Pancreas (tissue), 10 donors: Measurements from ENCODE around the gene BRSK2. TPM values are rescaled to one million over a fixed set of nuclear protein-coding genes. Genes with fewer than 3 reads are reported as not detected.

Experiments used
- ATAC-seq, 4 donors: fragments of 200-7000 bp; cut with Tn5 transposase; one replicate each; pipeline versions ENCODE4 v1.8.0 to v1.9.1; 2020; ENCODE audit warnings: mild to moderate bottlenecking in 4 of 4, moderate library complexity in 4 of 4
- DNase-seq, 6 donors: peaks; one replicate each; pipeline ENCODE4 v3.0.0-alpha.2; 2020
- FAIRE-seq: peaks from 2 replicates; lab custom pipeline; 2012; peaks lifted over from hg19 to GRCh38; lab: Jason Lieb, UNC
- H3K27ac ChIP-seq, 4 donors: fragments of 200-600 bp; sonication (generic); 1 replicate in 3 of 4; 2 replicates in 1 of 4; pipeline versions ENCODE4 v1.5.0 to v1.8.0; 2020
- H3K27me3 ChIP-seq, 4 donors: fragments of 200-600 bp; one replicate each; pipeline ENCODE4 v1.8.0; 2021
- H3K36me3 ChIP-seq, 3 donors: fragments of 200-600 bp; sonication (generic) in 1 of 3; one replicate each; pipeline versions ENCODE4 v1.5.0 to v1.8.0; 2020 to 2021
- H3K4me1 ChIP-seq, 3 donors: fragments of 200-600 bp; one replicate each; pipeline ENCODE4 v1.8.0; 2021
- H3K4me3 ChIP-seq, 4 donors: fragments of 200-600 bp; sonication (generic) in 2 of 4; one replicate each; pipeline versions ENCODE4 v1.5.0 to v1.8.0; 2020 to 2021
- H3K9me3 ChIP-seq, 4 donors: fragments of 200-600 bp; one replicate each; pipeline ENCODE4 v1.8.0; 2021
- WGBS, 2 donors: extraction: QIAGEN DNeasy Blood & Tissue Kit; methylation state at CpG; one replicate each; pipeline ENCODE4 v1.1.7; 2013; 5-methylcytosine and 5-hydroxymethylcytosine counted together
- intact Hi-C, 3 donors: fragments of 100-400 bp; cut with DNase I; formaldehyde crosslinking; loops; one replicate each; pipeline versions ENCODE4 v1.11.1 to v1.14.2; 2022
- polyA plus RNA-seq, 2 donors: library from polyadenylated mRNA; stranded (reverse); fragments of 200-250 nt; gene quantifications; one replicate each; pipeline ENCODE4 v1.2.3, GENCODE V29; 2013
- total RNA-seq, 6 donors: library from RNA; stranded (reverse); fragmentation: NEBNext Ultra II Directional in 4 of 6; extraction: Animal tissue kit (Norgen Biotek cat#: 25700) in 4 of 6; gene quantifications; one replicate each; pipeline versions ENCODE4 v1.2.1 to v1.2.4, GENCODE V29; 2021 to 2023
- TF ChIP-seq, protein P1 (sequence below), 4 donors: fragments of 200-600 bp; sonication (generic) in 3 of 4; IDR thresholded peaks; one replicate each; pipeline versions ENCODE4 v1.5.0 to v1.8.0; 2021; ENCODE audit warnings: antibody characterized with exemption in 4 of 4
- donor health status: healthy with polysubstance abuse.
- donor health status: DM: no; HTN: no; CAD: no; lungs with moderate emphysema.
- donor health status: DM: no; HTN: no; CAD: no.
- donor health status: control.
- donor health status: control.
- donor health status: Bipolar disorder and iron deficiency.
- donor health status: DM: yes; HTN: yes; CAD: no.
- donor health status: DM: no; HTN: no; CAD: no.
- donor health status: DM: no; HTN: no; CAD: no.
- donor health status: DM: yes; HTN: yes; CAD: no.

The BRSK2 gene
- total and polyA plus RNA-seq, 8 donors = 44.2 to 215 (median 70.9) TPM

DNA sequence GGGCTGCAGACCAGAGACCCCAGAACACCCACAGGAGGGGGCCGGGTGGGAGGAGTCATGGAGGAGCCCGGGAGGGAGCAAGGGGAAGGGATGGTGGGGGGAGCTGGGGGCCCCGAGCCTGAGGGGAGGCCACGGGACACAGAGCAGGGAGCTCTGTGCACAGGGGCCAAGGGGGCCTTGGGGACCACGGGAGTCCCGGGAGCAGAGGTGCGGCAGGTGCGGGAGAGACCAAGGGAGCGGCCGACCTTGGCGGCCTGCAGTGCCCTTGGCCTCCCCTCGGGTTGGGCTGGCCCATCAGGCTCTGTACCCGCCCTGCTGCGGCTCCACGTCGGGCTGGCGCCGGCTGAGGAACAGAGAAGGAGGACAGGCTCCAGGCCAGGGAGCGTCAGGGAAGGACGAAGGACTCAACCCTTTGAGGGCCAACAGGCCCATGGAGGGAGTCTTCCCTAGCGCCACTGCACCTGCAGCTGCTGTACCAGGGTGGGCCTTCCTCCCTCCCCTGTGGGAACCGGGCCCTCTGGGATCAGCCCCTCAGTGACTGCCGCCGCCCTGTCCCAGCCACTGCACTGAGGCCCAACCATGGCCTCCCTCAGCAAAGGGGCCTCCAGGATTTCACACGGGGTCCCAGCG, 17.8 kb upstream of the BRSK2 start:
- no peaks in the 10 kb centered on the region for H3K4me1 ChIP-seq
- H3K27me3 ChIP-seq = no peaks in the 10 kb centered on the region
- H3K36me3 ChIP-seq = no peaks in the 10 kb centered on the region
- H3K4me3 ChIP-seq = no peak overlapping the region
- 79 to 84% methylated on average over 16 to 26 of the region's 26 CpGs for WGBS, 2 donors
- ATAC-seq (no peak), DNase-seq (peak in 1 of 6 donors; percentile 74), FAIRE-seq (no peak)
- H3K27ac ChIP-seq = no peak overlapping the region
- no peaks in the 10 kb centered on the region for H3K9me3 ChIP-seq
- TF ChIP-seq, protein P1, sequence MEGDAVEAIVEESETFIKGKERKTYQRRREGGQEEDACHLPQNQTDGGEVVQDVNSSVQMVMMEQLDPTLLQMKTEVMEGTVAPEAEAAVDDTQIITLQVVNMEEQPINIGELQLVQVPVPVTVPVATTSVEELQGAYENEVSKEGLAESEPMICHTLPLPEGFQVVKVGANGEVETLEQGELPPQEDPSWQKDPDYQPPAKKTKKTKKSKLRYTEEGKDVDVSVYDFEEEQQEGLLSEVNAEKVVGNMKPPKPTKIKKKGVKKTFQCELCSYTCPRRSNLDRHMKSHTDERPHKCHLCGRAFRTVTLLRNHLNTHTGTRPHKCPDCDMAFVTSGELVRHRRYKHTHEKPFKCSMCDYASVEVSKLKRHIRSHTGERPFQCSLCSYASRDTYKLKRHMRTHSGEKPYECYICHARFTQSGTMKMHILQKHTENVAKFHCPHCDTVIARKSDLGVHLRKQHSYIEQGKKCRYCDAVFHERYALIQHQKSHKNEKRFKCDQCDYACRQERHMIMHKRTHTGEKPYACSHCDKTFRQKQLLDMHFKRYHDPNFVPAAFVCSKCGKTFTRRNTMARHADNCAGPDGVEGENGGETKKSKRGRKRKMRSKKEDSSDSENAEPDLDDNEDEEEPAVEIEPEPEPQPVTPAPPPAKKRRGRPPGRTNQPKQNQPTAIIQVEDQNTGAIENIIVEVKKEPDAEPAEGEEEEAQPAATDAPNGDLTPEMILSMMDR (IDR thresholded peaks at IDR 0.05) = no peak
- intact Hi-C loops = no loop called here

DNA sequence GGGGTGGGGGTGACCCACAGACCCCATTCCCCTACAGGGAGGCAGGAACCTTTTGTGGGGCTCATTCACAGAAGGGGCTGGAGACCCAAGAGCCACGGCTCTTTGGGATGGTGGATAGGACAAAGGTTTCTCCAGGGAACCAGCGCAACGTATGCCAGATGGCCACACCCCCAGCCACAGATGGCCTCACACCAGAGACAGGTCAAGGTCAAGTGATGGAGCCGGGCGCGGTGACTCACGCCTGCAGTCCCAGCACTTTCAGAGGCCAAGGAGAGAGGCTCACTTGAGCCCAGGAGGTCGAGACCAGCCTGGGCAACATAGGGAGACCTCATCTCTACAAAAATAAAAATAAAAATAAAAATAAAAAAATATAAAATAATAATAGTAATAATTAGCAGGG, 17.1 kb upstream of the BRSK2 start:
- WGBS, 2 donors = 82 to 92% methylated on average over 8 of the region's 8 CpGs
- DNase-seq (peak in 1 of 6 donors; percentile 40), FAIRE-seq (no peak), ATAC-seq (no peak)
- no peaks in the 10 kb centered on the region for H3K36me3 ChIP-seq
- no peaks in the 10 kb centered on the region for H3K27me3 ChIP-seq
- intact Hi-C loops = no loop called here
- TF ChIP-seq, protein P1 (IDR thresholded peaks at IDR 0.05) = no peak
- H3K9me3 ChIP-seq = no peaks in the 10 kb centered on the region
- no peak overlapping the region for H3K27ac ChIP-seq
- no peaks in the 10 kb centered on the region for H3K4me1 ChIP-seq
- no peak overlapping the region for H3K4me3 ChIP-seq

DNA sequence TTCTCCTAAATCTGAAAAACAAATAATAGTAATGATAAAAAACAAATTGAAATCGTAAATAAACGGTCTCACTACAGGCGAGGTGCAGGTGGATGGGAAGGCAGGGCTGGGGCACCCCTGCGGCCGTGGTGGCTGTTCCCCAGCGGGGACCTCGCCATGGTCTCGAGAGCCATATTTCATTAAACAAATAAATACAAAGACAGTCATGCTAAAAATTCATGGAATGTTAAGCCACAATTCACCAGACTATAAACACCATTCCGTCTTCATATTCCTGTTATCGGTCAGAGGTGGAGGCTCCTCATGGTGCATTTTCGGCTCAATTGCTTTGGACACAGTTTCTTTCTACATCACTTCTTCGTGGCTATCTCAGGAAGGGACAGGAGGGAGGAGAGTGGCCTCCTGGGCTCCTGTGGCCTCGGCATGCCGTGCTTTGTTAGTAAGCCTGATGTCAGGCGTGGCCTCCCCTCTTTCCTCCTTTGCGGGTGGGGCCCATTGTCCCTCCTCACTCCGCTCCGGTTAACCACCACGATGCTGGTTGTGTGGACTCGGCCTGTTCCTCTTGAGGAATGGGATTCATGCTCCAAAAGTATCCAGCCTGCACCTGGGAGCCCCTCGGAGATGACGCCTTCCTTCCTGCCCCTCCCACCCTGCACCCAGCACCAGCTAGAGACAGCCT, 16.1 kb upstream of the BRSK2 start:
- Histone ChIP-seq H3K9me3 (no peaks in the 10 kb centered on the region), H3K27ac (no peak overlapping the region), H3K4me3 (no peak overlapping the region), H3K36me3 (no peaks in the 10 kb centered on the region), H3K27me3 (no peaks in the 10 kb centered on the region), H3K4me1 (no peaks in the 10 kb centered on the region)
- no peak for ATAC-seq
- DNase-seq = peak in 1 of 6 donors; percentile 43
- intact Hi-C loops = no loop called here
- TF ChIP-seq, protein P1 (IDR thresholded peaks at IDR 0.05) = no peak
- WGBS, 2 donors = 71 to 73% methylated on average over 22 of the region's 22 CpGs
- FAIRE-seq = no peak

DNA sequence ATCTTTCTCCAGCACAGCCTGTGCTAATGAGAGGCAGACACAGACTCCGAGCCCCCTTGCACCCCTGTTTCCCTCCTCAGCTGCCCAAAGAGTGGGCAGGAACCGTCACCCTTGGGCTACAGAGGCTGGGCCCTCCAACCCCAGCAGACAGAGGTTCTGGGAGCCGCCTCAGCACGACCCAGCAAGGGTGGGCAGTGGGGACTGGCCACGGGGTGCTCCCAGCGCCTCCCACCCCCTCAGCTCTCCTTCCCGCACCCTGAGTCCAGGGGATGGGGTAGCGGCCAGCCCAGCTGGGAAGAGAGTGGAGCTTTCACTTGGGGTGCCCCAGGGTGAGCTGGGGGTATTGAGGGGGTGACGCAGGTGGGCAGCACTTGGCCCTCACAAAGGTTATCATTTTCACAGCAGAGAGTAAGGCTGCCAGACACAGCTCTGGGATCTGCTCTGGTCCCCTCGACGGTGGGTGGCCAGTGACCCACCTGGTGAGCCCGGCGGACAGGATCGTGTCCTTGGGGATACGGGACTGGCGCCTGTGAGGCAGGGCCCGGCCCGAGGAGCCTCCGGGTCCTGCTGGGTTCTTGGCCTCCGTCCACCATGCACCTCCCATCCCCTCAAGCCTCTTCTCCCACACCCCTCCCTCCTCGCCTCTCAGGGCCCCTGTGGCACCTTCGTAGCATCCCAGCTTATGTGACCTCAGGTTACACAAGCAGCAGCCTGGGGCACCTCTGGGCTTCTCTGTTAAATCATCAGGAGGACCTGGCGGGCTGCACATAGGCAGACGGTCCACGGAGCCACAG, 14.4 kb upstream of the BRSK2 start:
- Histone ChIP-seq H3K36me3 (no peaks in the 10 kb centered on the region), H3K27me3 (no peaks in the 10 kb centered on the region), H3K4me3 (no peak overlapping the region), H3K4me1 (no peaks in the 10 kb centered on the region), H3K9me3 (no peaks in the 10 kb centered on the region), H3K27ac (no peak overlapping the region)
- ATAC-seq (no peak), FAIRE-seq (no peak), DNase-seq (peak in 1 of 6 donors; percentile 45)
- intact Hi-C loops = no loop called here
- 83 to 87% methylated on average over 24 to 25 of the region's 25 CpGs for WGBS, 2 donors
- TF ChIP-seq, protein P1 (IDR thresholded peaks at IDR 0.05) = no peak
